Omental fat pad (tissue), 4 donors: ENCODE results near the gene MGAT3. TPM values are rescaled to one million over a fixed set of nuclear protein-coding genes. Genes with fewer than 3 reads are reported as not detected.

Experiments used
- ATAC-seq: fragments of 150-250 bp; one replicate; pipeline ENCODE4 v1.9.1; 2016; ENCODE audit warnings: mild to moderate bottlenecking, moderate library complexity; ENCODE audit not compliant: low FRiP score
- DNase-seq: peaks from one replicate; pipeline ENCODE4 v3.0.0-alpha.2; 2019; ENCODE audit warnings: low spot score
- CTCF ChIP-seq, 3 donors: fragments of 450-650 bp; IDR thresholded peaks; one replicate each; pipeline ENCODE4 v1.5.1; 2016 to 2017; ENCODE audit warnings: antibody characterized with exemption in 3 of 3, mild to moderate bottlenecking in 3 of 3, moderate library complexity in 2 of 3
- total RNA-seq, 4 donors: library from RNA; depleted of rRNA; stranded (reverse); fragments of >200 nt; gene quantifications; one replicate each; pipeline ENCODE4 v1.1.0, GENCODE V29; 2016

MGAT3 gene
- total RNA-seq, 4 donors from 2014 or later = 4.1 to 23.5 (median 9.9) TPM

GRCh38 chr22:39469681-39470450, 13.1 kb downstream of the MGAT3 start:
- DNase-seq (no peak), ATAC-seq (no peak)
- no peak for TF ChIP-seq CTCF (IDR thresholded peaks at IDR 0.05)

GRCh38 chr22:39470451-39471291, 13.9 kb downstream of the MGAT3 start:
- DNase-seq (no peak), ATAC-seq (no peak)
- no peak for TF ChIP-seq CTCF (IDR thresholded peaks at IDR 0.05)

GRCh38 chr22:39471381-39472141, 14.7 kb downstream of the MGAT3 start:
- DNase-seq (no peak), ATAC-seq (no peak)
- no peak for TF ChIP-seq CTCF (IDR thresholded peaks at IDR 0.05)

GRCh38 chr22:39472570-39473556, 16.1 kb downstream of the MGAT3 start:
- no peak for TF ChIP-seq CTCF (IDR thresholded peaks at IDR 0.05)
- DNase-seq (no peak), ATAC-seq (no peak)

- no peak for DNase-seq
- TF ChIP-seq CTCF (IDR thresholded peaks at IDR 0.05) = no peak
- ATAC-seq = no peak
Observed at GRCh38 chr22:39473851-39474250, 17.0 kb downstream of the MGAT3 start.
